GM19467 (cell line): ENCODE results near the gene OBSCN.
"Not testable (repeated sequence)": the region's sequence is repeated elsewhere in the genome, so short reads cannot be mapped to it uniquely, and the experiment has no call there.

Source experiments
- ATAC-seq: cut with Tn5 transposase; IDR thresholded peaks from one replicate; pipeline ENCODE4 v1.9.1; 2021; ENCODE audit warnings: mild to moderate bottlenecking, moderate library complexity; ENCODE audit not compliant: unreplicated experiment

Gene OBSCN

DNA sequence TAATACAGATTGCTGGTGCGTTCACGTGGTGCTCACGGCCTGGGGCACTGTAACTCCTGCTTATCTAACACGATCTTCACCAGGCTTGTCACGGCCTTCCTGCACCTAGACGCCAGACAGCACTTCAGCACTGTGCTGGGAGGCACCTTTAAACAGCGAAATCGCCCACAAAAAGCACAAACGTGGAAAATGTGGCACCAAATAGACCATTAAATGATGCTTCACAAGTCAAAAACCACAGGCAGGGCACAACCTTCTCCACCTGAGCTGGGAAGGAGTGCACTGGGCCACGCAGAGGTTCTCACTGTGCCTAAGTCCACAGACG is 22.2 kb upstream of the OBSCN start:
- no peak for ATAC-seq

DNA sequence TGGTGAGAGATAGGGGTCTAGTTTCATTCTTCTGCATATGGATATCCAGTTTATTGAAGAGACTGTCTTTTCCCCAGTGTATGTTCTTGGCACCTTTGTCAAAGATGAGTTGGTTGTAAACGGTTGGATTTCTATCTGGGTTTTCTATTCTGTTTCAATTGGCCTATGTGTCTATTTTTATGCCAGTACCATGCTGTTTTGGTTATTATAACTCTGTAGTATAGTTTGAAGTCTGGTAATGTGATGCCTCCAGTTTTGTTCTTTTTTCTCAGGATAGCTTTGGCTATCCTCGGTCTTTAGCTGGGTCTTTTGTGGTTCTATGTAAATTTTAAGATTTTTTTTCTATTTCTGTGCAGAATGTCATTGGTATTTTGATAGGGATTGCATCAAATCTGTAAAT is 19.6 kb upstream of the OBSCN start:
- not testable (repeated sequence) for ATAC-seq

DNA sequence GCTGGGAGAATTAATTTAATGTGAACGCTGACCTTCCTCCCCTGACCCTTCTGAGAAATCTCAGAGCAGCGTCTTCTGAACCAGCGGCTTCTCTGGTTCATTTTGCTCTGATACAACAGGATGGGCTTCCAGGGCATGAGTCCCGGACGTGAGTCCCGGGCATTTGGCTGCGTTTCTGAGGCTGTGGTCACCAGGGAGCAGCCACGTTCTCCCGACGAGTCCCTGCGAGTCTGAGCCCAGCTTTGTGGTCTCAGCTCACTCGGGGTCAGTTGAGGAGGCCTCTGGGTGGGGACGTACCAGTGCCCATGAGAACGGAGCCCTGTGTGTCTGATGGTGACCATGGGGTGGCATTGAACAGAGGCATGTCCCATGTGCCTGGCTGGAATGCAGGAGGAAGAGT is 17.7 kb upstream of the OBSCN start:
- no peak for ATAC-seq

DNA sequence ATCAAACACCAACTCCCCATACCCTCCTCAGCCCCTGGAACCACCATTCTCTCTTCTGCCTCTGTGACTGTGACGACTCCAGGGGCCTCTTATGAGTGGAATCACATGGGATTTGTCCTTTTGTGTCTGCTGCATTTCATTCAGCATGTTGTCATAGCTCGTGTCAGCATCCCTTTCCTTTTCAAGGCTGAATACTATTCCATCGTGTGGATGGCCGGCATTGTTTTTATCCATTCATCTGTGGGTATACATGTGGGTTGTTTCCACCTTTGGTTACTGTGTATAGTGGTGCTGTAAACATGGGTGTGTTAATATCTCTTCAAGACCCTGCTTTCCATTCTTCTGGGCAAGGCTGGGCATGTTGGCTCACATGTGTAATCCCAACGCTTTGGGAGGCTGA is 17.1 kb upstream of the OBSCN start:
- ATAC-seq: no peak

DNA sequence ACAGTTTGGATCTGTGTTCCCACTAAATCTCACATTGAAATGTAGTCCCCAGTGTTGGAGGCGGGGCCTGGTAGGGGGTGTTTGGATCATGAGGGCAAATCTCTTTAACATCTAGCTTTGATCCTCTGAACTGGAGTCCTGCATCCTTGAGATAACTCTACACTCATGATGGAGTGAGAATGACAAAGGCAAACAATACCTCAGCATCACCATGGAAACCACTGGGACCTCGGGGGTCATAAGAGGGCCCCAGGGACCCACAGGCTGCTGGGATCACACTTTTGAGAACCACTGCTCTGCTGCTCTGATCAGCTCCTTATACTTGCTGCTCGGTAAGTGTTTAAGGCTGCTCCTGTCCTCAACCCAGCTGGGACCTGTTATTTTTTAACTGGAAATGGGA is 13.4 kb upstream of the OBSCN start:
- ATAC-seq: no peak

DNA sequence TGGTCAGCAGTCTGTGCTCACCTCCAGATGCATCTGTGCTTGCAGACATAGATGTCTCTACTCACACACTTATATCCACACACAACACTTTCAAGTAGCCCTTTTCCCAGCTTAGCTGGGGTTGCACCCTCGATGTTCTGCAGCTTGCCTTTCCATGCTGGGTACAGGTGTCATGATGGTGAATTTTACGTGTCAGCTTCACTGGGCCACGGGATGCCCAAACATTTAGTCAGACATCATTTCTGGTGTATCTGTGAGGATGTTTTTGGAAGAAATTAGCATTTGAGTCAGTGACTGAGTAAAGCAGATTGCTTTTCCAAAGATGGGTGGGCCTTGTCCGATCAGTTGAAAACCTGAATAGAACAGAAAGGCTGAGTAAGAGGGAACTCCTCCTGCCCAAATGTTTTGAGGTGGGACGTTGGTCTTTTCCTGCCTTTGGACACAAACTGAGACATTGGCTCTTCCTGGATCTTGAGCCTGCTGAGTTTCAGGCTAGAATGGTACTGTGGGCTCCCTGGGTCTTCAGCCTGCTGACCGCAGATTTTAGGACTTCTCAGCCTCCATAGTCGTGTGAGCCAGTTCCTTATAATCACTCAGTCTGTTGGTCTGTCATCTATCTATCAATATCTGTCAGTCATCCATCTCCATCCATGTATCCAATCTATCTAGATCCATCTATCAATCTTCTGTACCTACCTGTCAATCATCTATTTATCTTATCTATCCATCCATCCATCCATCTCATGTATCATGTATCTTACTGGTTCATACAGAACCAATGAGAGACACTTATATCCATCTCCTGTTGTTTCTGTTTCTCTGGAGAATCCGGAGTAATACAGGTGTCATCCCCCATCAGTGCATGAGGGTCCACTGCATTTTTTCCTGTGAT is 12.7 kb upstream of the OBSCN start:
- no peak for ATAC-seq

DNA sequence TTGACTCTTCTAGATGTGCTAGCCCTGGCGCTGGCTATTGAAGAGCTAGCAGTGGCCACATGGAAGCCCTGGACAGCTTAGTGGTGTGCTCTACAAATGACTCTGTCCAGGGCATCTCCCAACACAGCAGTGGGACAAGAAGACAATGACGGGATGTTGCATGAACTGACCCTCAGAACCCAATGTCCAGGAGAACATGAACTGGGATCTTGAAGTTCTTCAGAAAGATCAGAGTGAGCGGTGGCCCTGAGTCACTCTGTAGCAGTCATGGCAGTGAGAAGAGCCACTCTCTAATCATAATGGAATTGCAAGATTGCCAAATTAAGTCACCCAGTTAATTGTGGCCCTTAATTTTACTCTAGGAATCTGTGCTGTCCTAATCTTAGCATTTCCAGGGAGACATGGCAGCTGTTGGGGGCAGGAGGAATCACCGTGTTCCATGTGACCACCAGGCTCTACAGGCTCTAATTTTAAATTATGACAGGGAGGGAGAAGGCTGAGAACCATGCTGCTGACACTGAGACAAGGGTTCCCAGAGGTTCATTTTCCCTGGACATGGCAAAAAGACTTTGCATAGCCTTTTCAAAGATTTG is 10.2 kb upstream of the OBSCN start:
- ATAC-seq: no peak

DNA sequence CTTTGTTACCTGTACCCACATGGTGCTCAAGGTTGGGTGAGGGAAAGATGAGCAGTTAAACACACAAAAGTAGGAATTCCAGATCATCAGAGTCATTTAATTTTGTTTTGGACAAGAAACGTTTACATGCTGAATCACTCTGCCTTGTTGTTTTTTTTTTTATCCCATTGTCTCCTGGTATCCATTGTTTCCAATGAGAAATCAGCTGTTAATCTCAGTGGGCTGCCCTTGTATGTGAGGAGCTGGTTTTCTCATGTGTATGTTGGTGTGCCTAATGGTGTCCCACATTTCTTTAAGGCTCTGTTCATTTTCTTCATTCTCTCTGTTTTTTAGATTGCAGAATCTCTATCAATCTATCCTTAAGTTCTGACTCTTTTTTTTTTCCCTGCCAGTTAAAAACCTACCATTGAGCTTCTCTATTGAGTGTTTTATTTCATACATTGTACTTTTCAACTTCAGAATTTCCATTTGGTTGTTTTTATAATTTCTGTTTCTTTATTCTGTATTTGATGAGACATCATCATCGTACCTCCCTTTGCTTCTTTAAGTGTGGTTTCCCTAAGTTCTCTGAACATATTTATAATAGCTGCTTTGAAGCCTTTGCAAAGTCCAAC is 8.8 kb upstream of the OBSCN start:
- no peak for ATAC-seq

DNA sequence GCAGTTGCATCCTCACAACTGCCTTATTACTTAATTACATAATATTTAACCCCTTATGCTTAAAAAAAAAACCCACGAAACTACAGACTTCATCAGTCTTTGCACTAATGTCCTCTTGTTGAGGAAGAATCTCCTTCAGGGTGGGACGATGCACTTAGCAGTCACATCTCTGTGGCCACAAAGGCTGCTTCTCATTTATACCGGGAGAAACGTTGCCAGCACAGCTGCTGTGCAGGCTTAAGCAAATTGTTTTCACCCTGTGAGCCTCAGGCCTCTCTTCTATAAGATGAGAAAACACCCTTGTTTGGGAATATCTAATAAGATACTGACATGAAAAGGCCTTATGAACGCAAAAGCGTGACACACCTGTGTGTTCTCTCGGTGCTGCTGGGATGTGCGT is 2.9 kb upstream of the OBSCN start:
- no peak for ATAC-seq

DNA sequence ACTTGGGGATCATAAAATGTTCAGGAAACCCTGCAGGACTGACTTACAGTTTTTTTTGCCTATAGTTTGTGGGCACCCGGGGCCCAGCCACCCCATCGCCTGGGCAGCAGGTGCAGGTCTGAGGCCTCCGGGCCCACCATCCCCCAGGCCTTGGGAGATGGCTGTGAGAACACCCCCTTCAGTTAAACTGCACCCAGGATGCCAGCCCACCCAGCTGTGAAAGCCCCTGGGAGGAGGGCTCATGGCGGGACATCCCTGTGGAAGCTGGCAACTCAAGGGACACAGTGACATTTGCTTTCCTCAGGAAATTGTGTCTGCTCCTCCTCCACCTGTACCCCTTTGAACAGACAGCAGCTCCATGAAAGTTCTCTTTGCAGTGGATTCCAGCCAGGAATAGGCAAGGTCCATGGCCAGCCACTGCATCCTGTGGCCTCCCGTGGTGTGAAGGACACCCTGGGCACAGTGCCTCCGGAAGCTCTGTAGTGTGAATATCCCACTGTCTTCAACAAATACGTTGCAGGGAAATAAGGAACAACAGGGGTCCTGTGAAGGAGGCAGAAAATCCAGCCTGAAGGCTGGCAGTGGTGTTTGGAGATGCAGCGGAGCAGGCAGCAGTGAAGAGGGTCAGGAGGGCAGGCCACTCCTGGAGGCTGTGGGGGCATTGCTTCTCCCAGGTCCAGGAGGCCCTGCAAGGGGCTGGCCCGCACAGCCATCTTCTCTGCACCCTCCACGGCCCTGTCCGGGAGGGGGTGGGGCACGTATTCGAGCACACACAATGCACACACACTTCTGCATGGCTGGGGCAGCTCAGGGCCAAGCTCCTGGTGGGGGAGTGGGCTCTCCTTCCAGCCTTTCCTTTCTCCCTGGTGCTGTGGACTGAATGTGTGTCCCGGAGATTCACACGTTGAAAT is 2.1 kb upstream of the OBSCN start:
- no peak for ATAC-seq

DNA sequence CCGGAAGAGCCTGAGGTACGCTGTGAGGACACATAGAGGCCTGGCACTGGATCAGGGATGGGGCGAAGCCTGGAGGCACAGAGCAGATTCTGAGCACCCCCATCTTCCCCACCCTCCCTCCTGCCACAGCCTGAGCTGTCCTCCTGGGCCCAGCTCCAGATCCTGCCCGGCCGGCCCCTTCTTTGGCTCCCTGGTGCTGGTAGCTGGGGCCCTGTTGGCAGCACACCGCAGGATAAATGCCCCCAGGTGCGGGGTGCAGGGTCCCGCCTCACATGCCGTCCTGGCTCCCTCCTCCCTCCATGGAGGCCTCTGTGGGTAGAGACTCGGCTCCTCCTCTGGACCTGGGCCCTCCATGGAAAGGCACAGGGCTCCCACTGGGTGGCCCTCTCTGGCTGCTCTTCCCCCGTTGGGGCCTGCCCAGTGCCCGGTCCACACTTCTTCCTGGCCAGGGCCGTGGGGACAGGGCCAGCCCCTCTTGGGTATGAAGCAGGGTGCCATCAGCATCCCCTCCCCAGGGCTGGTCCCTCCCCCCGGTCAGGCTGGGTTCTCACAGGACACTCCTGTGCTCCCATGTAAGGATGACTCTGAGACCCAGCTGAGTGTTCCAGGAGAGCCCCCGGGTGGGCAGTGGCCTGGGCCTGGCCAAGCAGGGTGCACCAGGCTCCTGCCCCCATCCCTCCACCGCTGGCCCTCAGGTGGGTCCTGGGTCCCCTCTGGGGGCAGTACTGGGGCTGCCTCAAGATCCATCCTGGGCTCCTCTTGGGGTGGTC is 1.1 kb upstream of the OBSCN start:
- no peak for ATAC-seq

DNA sequence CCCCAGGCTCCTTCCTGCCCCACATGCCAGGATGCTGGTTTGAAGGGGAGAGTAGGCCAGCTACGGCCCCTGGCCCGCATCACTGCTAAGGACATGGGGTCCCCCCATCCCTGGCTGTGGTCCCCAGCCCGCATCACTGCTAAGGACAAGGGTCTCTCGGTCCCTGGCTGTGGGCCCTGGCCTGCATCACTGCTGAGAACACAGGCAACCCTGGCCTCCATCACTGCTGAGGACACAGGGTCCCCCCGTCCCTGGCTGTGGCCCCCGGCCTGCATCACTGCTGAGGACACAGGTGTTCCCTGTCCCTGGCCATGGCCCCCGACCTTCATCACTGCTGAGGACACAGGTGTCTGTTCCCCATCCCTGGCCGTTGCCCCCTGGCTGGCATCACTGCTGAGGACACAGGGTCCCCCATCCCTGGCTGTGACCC is 448 bp upstream of the OBSCN start:
- no peak for ATAC-seq

DNA sequence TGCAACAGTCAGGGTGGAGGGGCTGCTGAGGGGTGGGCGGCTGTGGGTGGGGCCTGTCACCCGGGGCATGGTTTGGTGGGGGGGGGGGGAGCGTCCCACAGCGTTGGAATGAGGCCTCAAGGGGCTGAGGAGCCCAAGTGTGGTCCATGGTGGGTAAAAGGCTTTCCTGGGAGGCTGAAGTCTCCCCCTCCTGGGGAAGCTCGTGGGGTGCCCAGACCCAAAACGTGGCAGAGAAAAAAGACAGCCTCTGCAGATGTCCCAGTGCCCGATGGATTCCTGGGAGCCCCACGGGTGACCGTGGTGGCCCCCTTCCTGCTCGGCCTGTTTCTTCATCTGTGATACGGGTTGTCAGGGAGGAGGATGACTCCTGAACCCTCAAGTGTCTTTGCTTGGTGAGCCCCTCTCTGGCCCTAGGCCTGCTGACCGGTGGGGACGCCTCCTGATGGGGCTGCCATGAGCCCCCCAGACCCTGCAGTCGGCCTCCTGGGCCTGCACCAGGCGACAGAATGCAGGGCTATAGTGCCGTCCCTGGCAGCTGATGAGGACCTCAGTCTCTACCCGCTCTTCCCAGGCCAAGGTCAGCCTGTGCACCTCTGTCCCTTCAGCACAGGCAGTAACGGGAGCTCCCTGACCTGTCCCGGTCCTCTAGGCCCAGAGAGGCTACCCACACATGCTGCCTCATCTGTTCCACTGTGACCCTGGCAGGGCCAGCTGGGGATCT is 1.1 kb downstream of the OBSCN start:
- ATAC-seq: no peak

DNA sequence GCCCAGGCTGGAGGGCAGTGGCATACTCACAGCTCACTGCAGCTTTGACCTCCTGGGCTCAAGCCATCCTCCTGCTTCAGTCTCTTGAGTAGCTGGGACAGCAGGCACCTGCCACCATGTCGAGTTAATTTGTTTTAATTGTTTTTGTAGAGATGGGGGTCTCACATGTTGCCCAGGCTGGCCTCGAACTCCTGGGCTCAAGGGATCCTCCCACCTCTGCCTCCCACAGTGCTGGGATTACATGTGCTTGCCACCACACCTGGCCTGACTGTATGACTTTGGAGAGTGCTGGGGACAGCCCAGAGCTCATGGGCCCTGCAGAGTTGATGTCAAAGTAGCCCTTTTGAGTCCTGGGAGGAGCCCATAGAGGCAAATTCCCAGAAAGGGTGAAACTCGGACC is 1.8 kb downstream of the OBSCN start:
- ATAC-seq: no peak

DNA sequence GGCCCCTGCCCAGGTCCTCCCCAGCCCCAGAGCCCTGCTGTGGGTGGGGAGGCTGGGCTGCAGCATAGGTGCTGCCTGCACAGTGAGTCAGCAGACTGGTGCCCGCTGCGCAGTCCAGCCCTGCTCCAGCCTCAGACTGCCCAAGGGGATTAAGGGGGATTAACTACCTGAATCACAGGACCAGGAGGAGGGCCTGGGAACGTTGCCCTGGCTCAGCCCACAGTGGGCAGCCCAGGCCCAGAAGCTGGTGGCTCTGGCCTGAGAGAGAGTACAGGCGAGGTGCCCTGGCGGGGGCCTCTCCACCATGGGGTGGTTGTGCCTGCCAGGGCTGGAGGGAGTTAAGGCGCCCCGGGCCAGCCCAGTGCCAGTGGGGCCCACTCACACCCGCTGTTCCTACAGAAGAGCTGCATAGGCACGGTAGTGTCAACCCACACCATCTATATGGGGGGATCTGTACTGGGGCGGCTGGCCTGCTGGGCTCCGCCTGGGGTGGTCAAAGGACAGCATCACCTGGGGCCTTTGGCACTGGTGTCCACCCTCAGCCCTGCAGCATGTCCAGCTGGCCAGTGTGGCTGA is 2.3 kb downstream of the OBSCN start:
- no peak for ATAC-seq

DNA sequence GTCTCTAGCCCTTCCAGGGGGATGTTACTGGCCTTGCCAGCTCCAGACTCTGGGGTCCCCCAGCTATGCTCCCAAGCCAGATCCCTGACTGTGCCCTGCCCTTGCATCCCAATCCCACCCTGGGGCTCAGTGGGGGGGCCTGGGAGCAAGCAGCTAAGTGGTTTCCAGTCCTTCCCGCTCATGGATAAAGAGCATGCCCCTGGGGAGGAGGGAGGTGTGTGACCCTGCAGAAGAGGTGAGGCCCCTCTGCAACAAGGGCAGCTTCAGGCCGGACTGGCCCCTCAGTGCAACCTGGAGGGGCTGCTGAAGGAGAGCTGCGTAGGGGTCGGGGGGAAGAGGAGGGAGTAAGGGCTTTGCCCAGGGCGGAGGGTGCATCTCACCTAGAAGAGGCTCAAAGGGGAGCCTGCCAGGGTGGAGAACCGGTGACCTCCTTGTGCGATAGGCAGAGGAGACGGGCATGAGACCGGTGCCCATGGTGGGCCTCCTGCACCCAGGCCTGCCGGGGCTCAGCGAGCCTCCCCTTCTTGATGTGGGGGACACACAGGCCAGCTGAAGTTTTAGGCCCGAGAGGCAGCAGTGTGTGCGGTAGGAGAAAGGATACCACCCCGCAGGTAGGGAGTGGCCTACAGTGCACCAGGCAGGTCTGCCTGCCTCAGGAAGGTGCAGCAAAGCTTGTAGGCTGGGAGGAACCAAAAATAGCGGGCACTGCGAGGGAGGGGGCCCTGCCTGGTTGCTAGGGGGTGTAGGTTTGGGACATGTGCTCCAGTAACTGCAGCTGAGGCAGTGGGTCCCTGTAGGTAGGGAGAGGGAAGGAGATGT is 3.1 kb downstream of the OBSCN start:
- no peak for ATAC-seq

DNA sequence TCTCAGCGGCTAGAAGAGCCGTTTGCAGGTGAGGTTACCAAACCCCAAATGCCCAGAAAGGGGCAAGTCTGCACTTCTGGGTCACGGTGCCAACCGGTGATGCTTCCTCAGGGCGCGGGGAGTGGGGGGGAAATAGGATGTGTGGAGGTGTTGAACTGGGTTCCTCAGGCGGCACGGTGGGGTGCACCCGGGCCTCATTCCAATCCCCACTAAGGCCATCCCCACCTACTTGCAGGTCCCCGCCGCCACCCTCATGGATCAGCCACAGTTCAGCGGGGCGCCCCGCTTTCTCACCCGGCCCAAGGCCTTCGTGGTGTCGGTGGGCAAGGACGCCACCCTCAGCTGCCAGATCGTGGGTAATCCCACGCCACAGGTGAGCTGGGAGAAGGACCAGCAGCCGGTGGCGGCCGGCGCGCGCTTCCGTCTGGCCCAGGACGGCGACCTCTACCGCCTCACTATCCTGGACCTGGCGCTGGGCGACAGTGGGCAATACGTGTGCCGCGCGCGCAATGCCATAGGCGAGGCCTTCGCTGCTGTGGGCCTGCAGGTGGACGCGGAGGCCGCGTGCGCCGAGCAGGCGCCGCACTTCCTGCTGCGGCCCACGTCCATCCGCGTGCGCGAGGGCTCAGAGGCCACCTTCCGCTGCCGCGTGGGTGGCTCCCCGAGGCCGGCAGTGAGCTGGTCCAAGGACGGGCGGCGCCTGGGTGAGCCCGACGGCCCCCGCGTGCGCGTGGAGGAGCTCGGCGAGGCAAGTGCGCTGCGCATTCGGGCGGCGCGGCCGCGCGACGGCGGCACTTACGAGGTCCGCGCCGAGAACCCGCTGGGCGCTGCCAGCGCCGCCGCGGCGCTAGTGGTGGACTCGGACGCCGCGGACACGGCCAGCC is 3.9 kb downstream of the OBSCN start:
- no peak for ATAC-seq
